Umbilical cord (tissue), 2 donors: ENCODE data around the gene HDAC4. TPM values are rescaled to one million over a fixed set of nuclear protein-coding genes. Genes with fewer than 3 reads are reported as not detected.
A peak's percentile ranks its signal among the peaks of the same experiment; 100 is the strongest.
"Not testable (repeated sequence)": the region's sequence is repeated elsewhere in the genome, so short reads cannot be mapped to it uniquely, and the experiment has no call there.

Experiments
- DNase-seq: peaks from one replicate; pipeline ENCODE4 v3.0.0-alpha.2; 2015; ENCODE audit warnings: low spot score
- total RNA-seq: library from RNA; depleted of rRNA; stranded (reverse); fragments of >200 nt; gene quantifications from one replicate; pipeline ENCODE4 v1.2.3, GENCODE V29; 2014; ENCODE audit warnings: low replicate concordance; ENCODE audit not compliant: insufficient read depth

The HDAC4 gene
- total RNA-seq, 1 donor from 2014 or later: 99.4 TPM

- not testable (repeated sequence) for DNase-seq
These were observed 224.5 kb downstream of the HDAC4 start for GRCh38 chr2:239176138-239176803.

GRCh38 chr2:239175181-239175580, 225.6 kb downstream of the HDAC4 start:
- DNase-seq: no peak

- DNase-seq: no peak
These were observed 227.5 kb downstream of the HDAC4 start for GRCh38 chr2:239173301-239173700.

GRCh38 chr2:239171643-239172042, 229.2 kb downstream of the HDAC4 start:
- no peak for DNase-seq

GRCh38 chr2:239169311-239170048, 231.3 kb downstream of the HDAC4 start:
- no peak for DNase-seq

GRCh38 chr2:239168575-239168974, 232.2 kb downstream of the HDAC4 start:
- no peak for DNase-seq

- no peak for DNase-seq
These were observed 232.9 kb downstream of the HDAC4 start for GRCh38 chr2:239167766-239168444.

- DNase-seq: no peak
These were observed 233.7 kb downstream of the HDAC4 start for GRCh38 chr2:239167011-239167673.

GRCh38 chr2:239166201-239166834, 234.5 kb downstream of the HDAC4 start:
- DNase-seq: peak; percentile 82

- no peak for DNase-seq
These were observed 235.5 kb downstream of the HDAC4 start for GRCh38 chr2:239165206-239165831.

GRCh38 chr2:239164335-239164871, 236.4 kb downstream of the HDAC4 start:
- DNase-seq: no peak

- DNase-seq: no peak
These were observed 237.0 kb downstream of the HDAC4 start for GRCh38 chr2:239163688-239164334.

- DNase-seq: no peak
These were observed 237.7 kb downstream of the HDAC4 start for GRCh38 chr2:239162976-239163687.

- DNase-seq: no peak
These were observed 238.5 kb downstream of the HDAC4 start for GRCh38 chr2:239162141-239162821.

GRCh38 chr2:239161711-239162140, 239.1 kb downstream of the HDAC4 start:
- no peak for DNase-seq

- DNase-seq: no peak
These were observed 240.3 kb downstream of the HDAC4 start for GRCh38 chr2:239160226-239161143.

- no peak for DNase-seq
These were observed 241.3 kb downstream of the HDAC4 start for GRCh38 chr2:239159476-239159911.
